Activated CD4-positive, alpha-beta memory T cell treated with anti-CD3 and anti-CD28 coated beads, Interleukin-2, amount 10 ng/mL, durations not matched to agents 7 days and 5 days (primary cell): ENCODE results near the gene OR52H1. TPM values are rescaled to one million over a fixed set of nuclear protein-coding genes. Genes with fewer than 3 reads are reported as not detected.

Experiments used
- CTCF ChIA-PET: fragments of 350-600 bp; sonication (Branson Sonifier 250); formaldehyde crosslinking; loops from one replicate; lab custom pipeline; 2021; ENCODE audit warnings: antibody characterized with exemption, inconsistent platforms; lab: Charles Lee
- POLR2A ChIA-PET: fragments of 350-600 bp; sonication (Branson Sonifier 250); formaldehyde crosslinking; loops from one replicate; lab custom pipeline; 2021; ENCODE audit warnings: antibody characterized with exemption; lab: Charles Lee
- DNase-seq: peaks from one replicate; pipeline ENCODE4 v3.0.0-alpha.2; 2020
- H3K27ac Mint-ChIP-seq: one replicate; pipeline ENCODE4 v1.8.0; 2021; ENCODE audit warnings: mild to moderate bottlenecking, mixed read lengths
- H3K27me3 Mint-ChIP-seq: one replicate; pipeline ENCODE4 v1.8.0; 2021; ENCODE audit warnings: mixed read lengths
- H3K36me3 Mint-ChIP-seq: one replicate; pipeline ENCODE4 v1.8.0; 2021; ENCODE audit warnings: low read depth, mixed read lengths
- H3K4me1 Mint-ChIP-seq: one replicate; pipeline ENCODE4 v1.8.0; 2021; ENCODE audit warnings: mixed read lengths
- H3K4me3 Mint-ChIP-seq: one replicate; pipeline ENCODE4 v1.8.0; 2021; ENCODE audit warnings: mild to moderate bottlenecking, mixed read lengths
- H3K9me3 Mint-ChIP-seq: one replicate; pipeline ENCODE4 v1.8.0; 2021; ENCODE audit warnings: mixed read lengths
- total RNA-seq, 2 experiments: library from RNA; stranded (reverse); gene quantifications; one replicate each; pipeline ENCODE4 v1.2.3, GENCODE V29; 2021

OR52H1 gene
- total RNA-seq, 2 experiments from 2014 or later, result not detected

GRCh38 chr11:5564259-5565019, 16.1 kb upstream of the OR52H1 start:
- H3K27ac Mint-ChIP-seq, result no peak overlapping the region
- no peak overlapping the region for H3K4me3 Mint-ChIP-seq

GRCh38 chr11:5557751-5558150, 9.4 kb upstream of the OR52H1 start:
- Mint-ChIP-seq H3K4me3 (no peak overlapping the region), H3K36me3 (no peaks in the 10 kb centered on the region), H3K9me3 (no peaks in the 10 kb centered on the region), H3K4me1 (no peaks in the 10 kb centered on the region), H3K27me3 (peaks cover 11% of the 10 kb centered on the region), H3K27ac (no peak overlapping the region)
- CTCF ChIA-PET, result no interaction called here
- POLR2A ChIA-PET, result no interaction called here
- DNase-seq, result no peak

More at GRCh38 chr11:5564259-5565019, 16.1 kb upstream of the OR52H1 start:
- H3K9me3 Mint-ChIP-seq, result peaks cover 4% of the 10 kb centered on the region
- H3K27me3 Mint-ChIP-seq, result peaks cover 5% of the 10 kb centered on the region
- no peak for DNase-seq
- no peaks in the 10 kb centered on the region for H3K36me3 Mint-ChIP-seq
- peaks cover 3% of the 10 kb centered on the region for H3K4me1 Mint-ChIP-seq
- POLR2A ChIA-PET, result no interaction called here
- CTCF ChIA-PET, result no interaction called here

DNA sequence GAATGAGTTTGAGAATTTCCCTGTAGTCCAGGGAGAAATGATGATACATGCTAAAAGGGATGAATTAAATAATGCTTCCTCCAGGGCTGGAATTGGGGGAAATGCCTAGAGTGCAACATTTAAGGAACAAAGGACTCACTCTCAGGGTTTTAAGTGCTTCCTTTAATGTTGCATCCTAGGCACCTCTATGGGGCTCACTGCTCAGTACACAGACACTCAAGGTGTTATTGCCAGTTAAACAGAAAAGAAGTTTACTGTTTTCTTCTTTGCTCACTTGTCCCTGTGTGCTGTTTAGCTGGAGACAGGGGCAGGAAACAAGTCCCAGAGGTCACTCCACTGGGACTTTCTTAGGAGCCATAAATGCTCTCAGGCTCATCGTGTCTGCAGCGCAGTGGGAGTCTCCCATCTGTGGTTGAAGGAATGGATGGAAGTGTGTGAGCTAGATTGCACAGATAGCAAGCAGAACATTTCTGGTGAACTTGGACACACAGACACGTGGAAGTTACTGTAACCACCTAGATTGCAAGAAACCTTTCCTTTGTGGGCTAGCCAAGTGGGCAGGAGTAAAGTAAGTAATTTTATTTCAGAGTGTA, 8.4 kb upstream of the OR52H1 start:
- CTCF ChIA-PET, result no interaction called here
- POLR2A ChIA-PET, result no interaction called here
- no peaks in the 10 kb centered on the region for H3K9me3 Mint-ChIP-seq
- H3K4me3 Mint-ChIP-seq, result no peak overlapping the region
- no peaks in the 10 kb centered on the region for H3K36me3 Mint-ChIP-seq
- H3K4me1 Mint-ChIP-seq, result no peaks in the 10 kb centered on the region
- H3K27me3 Mint-ChIP-seq, result peaks cover 11% of the 10 kb centered on the region
- no peak overlapping the region for H3K27ac Mint-ChIP-seq
- no peak for DNase-seq

GRCh38 chr11:5553343-5553742, 5.0 kb upstream of the OR52H1 start:
- Mint-ChIP-seq H3K27ac (no peak overlapping the region), H3K36me3 (no peaks in the 10 kb centered on the region), H3K4me1 (no peaks in the 10 kb centered on the region), H3K27me3 (peaks cover 11% of the 10 kb centered on the region), H3K4me3 (no peak overlapping the region), H3K9me3 (no peaks in the 10 kb centered on the region)
- no peak for DNase-seq
- CTCF ChIA-PET, result no interaction called here
- POLR2A ChIA-PET, result no interaction called here

GRCh38 chr11:5550440-5551095, 2.2 kb upstream of the OR52H1 start:
- no peak overlapping the region for H3K27ac Mint-ChIP-seq
- H3K36me3 Mint-ChIP-seq, result no peaks in the 10 kb centered on the region
- ChIA-PET CTCF (no interaction called here), POLR2A (no interaction called here)
- no peaks in the 10 kb centered on the region for H3K4me1 Mint-ChIP-seq
- no peak overlapping the region for H3K4me3 Mint-ChIP-seq
- H3K9me3 Mint-ChIP-seq, result no peaks in the 10 kb centered on the region
- DNase-seq, result no peak
- H3K27me3 Mint-ChIP-seq, result peaks cover 2% of the 10 kb centered on the region

DNA sequence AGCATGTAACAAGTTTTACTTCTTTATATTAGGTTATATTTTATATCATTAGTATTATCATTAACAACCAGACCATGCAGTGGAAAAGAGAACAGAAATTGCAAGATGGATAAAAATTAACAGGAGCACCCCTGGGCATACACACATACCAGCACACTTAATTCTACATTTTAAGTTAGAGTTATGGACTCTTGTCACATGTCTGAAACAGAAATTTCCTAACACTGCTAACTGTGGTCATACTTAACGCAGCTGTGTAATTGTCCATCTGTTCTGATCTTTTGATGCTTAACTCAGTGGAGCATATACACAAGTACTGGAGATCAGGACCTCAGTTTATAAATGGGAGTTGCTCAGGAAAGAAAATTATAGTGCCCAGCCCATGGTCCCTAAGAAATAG, 358 bp downstream of the OR52H1 start:
- H3K4me3 Mint-ChIP-seq, result no peak overlapping the region
- H3K27ac Mint-ChIP-seq, result no peak overlapping the region
- H3K9me3 Mint-ChIP-seq, result no peaks in the 10 kb centered on the region
- H3K27me3 Mint-ChIP-seq, result no peaks in the 10 kb centered on the region
- no peak for DNase-seq
- ChIA-PET CTCF (no interaction called here), POLR2A (no interaction called here)
- H3K36me3 Mint-ChIP-seq, result no peaks in the 10 kb centered on the region
- no peaks in the 10 kb centered on the region for H3K4me1 Mint-ChIP-seq

DNA sequence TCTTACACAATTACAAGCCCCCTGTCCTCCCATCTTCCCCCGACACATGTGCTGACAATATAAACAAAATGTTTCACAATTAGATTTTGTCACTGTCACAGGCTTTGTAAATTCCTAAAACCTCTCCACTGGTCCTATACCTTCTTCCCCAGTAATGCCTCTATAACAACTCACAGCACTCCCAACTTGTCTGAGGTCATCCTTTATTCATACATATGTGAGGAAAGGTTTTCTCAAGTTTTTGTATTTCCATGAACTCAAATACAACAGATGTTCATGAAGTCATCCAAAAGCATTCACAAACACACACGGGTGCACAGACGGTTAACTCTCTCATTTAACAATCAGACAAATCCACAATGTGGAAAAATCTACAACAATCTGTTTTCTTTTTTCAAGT, 1.9 kb downstream of the OR52H1 start:
- Mint-ChIP-seq H3K9me3 (no peaks in the 10 kb centered on the region), H3K4me3 (no peak overlapping the region), H3K27ac (no peak overlapping the region), H3K27me3 (peaks cover 2% of the 10 kb centered on the region), H3K4me1 (no peaks in the 10 kb centered on the region), H3K36me3 (no peaks in the 10 kb centered on the region)
- ChIA-PET CTCF (no interaction called here), POLR2A (no interaction called here)
- no peak for DNase-seq

- H3K4me3 Mint-ChIP-seq, result no peak overlapping the region
- POLR2A ChIA-PET, result no interaction called here
- H3K27ac Mint-ChIP-seq, result no peak overlapping the region
- H3K9me3 Mint-ChIP-seq, result no peaks in the 10 kb centered on the region
- no peak for DNase-seq
- peaks cover 5% of the 10 kb centered on the region for H3K27me3 Mint-ChIP-seq
- no peaks in the 10 kb centered on the region for H3K36me3 Mint-ChIP-seq
- H3K4me1 Mint-ChIP-seq, result no peaks in the 10 kb centered on the region
- CTCF ChIA-PET, result no interaction called here
Observed at GRCh38 chr11:5541427-5541826, 6.9 kb downstream of the OR52H1 start.

DNA sequence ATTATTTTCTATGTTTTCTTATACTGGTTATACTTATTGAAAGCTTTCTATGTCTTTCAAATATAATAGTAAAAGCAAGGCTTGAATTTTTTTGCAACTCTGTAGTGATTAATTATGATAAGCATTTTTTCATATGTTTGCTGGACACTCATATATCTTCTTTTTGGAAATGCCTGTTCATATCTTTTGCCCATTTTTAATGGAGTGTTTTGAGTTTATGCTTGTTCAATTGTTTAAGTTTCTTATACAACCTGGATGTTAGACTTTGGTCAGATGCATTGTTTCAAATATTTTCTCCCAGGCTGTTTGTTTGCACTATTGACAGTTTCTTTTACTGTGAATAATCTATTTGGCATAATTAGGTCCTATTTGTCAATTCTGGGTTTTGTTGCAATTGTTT, 11.9 kb downstream of the OR52H1 start:
- no peaks in the 10 kb centered on the region for H3K36me3 Mint-ChIP-seq
- POLR2A ChIA-PET, result no interaction called here
- H3K4me3 Mint-ChIP-seq, result no peak overlapping the region
- H3K27ac Mint-ChIP-seq, result no peak overlapping the region
- CTCF ChIA-PET, result no interaction called here
- no peak for DNase-seq
- no peaks in the 10 kb centered on the region for H3K4me1 Mint-ChIP-seq
- peaks cover 3% of the 10 kb centered on the region for H3K27me3 Mint-ChIP-seq
- H3K9me3 Mint-ChIP-seq, result no peaks in the 10 kb centered on the region

DNA sequence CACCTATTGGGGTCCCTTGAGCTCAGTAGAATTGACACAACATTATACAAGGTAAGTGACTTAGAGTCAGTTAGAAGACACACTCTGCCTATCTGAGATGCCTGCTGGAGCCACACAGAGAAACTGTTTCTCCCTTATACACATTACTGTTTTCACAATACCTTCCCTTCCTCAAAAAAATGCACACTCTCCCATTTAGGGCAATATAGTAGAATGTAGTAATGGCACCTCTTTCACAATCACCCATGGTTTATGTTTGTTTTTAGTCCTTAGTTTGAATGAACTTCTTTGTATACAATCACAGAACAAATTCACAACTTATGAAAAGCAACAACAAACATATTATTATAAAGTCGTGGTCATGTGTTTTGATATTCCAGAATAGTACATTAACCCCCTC, 14.3 kb downstream of the OR52H1 start:
- Mint-ChIP-seq H3K9me3 (no peaks in the 10 kb centered on the region), H3K36me3 (no peaks in the 10 kb centered on the region), H3K4me3 (no peak overlapping the region), H3K27ac (no peak overlapping the region), H3K4me1 (no peaks in the 10 kb centered on the region), H3K27me3 (peaks cover 3% of the 10 kb centered on the region)
- POLR2A ChIA-PET, result no interaction called here
- CTCF ChIA-PET, result no interaction called here
- DNase-seq, result no peak

DNA sequence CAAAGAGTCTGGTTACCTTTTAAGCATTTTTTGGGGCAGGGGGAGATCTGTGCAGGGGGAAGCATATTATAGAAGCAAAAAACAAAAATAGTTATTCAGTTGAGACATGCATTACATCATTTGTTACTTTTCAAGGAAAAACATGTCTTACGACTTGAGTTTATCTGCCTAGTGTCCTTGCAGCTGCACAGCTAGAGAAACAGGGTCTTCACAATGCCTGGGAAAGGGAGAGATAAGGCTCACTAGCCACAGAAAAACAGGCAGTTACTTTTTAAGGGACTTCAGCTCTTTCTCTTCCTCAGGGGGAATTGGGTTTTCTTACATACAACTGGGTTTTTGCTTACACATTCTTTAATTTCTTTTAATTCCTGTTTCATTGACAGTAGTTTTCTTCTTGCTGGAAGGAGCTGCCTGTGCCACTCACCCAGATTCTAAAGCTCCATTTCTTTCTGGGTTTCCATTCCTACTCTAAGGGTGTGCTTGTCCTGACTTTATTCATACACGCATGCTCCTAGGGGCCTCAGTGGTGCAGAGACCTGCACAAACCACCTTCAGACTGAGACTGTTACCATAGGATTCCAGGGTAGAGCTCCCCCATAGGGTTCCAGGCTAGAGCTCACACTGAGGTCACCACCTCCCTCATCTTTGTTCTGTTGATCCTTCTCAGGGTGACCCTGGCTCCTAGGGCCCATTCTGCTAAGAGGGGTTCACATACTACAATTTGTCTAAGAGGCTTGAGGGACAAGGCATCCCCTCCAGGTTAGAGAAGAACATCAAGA, 17.1 kb downstream of the OR52H1 start:
- Mint-ChIP-seq H3K9me3 (no peaks in the 10 kb centered on the region), H3K36me3 (no peaks in the 10 kb centered on the region), H3K4me3 (no peak overlapping the region), H3K27me3 (no peaks in the 10 kb centered on the region), H3K4me1 (no peaks in the 10 kb centered on the region), H3K27ac (no peak overlapping the region)
- POLR2A ChIA-PET, result no interaction called here
- no peak for DNase-seq
- CTCF ChIA-PET, result no interaction called here

DNA sequence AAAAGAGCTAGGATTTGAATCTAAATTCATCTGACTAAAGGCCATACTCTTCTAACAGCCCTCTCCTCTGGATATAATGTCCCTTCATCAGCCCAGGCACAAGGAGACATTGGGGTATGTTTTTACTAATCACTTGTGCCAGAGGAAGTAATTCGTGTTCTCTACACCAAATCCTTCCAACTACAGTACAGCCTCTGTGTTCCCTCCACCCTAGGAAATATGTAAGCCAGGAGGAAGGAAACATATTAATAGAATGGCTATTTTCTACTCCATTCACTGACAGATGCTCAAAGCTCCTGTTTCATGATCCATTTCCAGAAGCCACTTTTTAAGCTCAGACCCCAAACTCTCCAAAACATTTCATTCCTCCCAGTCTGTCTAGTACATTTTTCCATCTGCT, 19.8 kb downstream of the OR52H1 start:
- H3K27me3 Mint-ChIP-seq, result no peaks in the 10 kb centered on the region
- H3K36me3 Mint-ChIP-seq, result no peaks in the 10 kb centered on the region
- H3K4me3 Mint-ChIP-seq, result no peak overlapping the region
- H3K9me3 Mint-ChIP-seq, result no peaks in the 10 kb centered on the region
- no peak for DNase-seq
- no peak overlapping the region for H3K27ac Mint-ChIP-seq
- H3K4me1 Mint-ChIP-seq, result no peaks in the 10 kb centered on the region
- POLR2A ChIA-PET, result no interaction called here
- CTCF ChIA-PET, result no interaction called here

DNA sequence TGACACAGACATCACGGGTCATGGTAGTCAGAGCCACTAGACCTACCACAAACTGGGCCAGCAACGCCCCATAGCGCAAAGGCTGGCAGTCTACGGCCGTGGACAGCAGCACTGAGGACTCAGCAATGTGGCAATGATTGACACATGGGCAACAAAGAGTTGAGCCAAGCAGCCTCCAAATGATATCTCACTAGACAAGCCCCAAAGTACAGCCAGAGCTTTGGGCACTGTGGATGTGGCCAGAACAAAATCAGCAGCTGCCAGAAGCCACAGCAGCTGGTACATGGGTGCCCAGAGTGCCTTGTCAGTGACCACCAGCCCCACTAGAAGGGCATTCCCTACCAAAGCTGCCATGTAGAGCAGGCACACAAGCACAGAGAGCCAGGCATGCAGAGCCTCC, 20.6 kb downstream of the OR52H1 start:
- ChIA-PET CTCF (no interaction called here), POLR2A (no interaction called here)

More for the DNA sequence above, 20.6 kb downstream of the OR52H1 start:
- no peaks in the 10 kb centered on the region for H3K4me1 Mint-ChIP-seq
- no peak for DNase-seq
- H3K27ac Mint-ChIP-seq, result no peak overlapping the region
- H3K27me3 Mint-ChIP-seq, result no peaks in the 10 kb centered on the region
- no peaks in the 10 kb centered on the region for H3K9me3 Mint-ChIP-seq
- H3K36me3 Mint-ChIP-seq, result no peaks in the 10 kb centered on the region
- no peak overlapping the region for H3K4me3 Mint-ChIP-seq
